ENCODE measurements around the gene UFD1. TPM values are rescaled to one million over a fixed set of nuclear protein-coding genes. Genes with fewer than 3 reads are reported as not detected.

The UFD1 gene
- total RNA-seq, 2 experiments from 2014 or later: 62.1 to 65.6 TPM

Other genes starting within 250 kb of the UFD1 start
- gene CLTCL1, start 187.5 kb downstream of the UFD1 start, total RNA-seq: 1 to 10 TPM in 1 of 2 experiments, under 1 TPM in 1; 0.93 to 1.1 TPM
- 10 to 100 TPM; 52.0 to 52.8 TPM for gene HIRA, start 47.5 kb downstream of the UFD1 start, total RNA-seq
- 10 to 100 TPM; 22.4 to 24.6 TPM for gene MRPL40, start 46.6 kb downstream of the UFD1 start, total RNA-seq
- gene C22orf39, start 31.5 kb downstream of the UFD1 start, total RNA-seq: 10 to 100 TPM; 31.8 to 32.9 TPM
- 10 to 100 TPM; 53.2 to 56.2 TPM for gene CDC45, start 727 bp upstream of the UFD1 start, total RNA-seq
- under 1 TPM in 1 of 2 experiments, not detected in 1; 0.38 TPM for gene CLDN5, start 45.2 kb upstream of the UFD1 start, total RNA-seq
- gene SEPTIN5, start 235.3 kb upstream of the UFD1 start, total RNA-seq: not detected
- not detected for gene GP1BB, start 244.3 kb upstream of the UFD1 start, total RNA-seq

All from activated CD4-positive, alpha-beta memory T cell treated with anti-CD3 and anti-CD28 coated beads, Interleukin-2, amount 10 ng/mL, durations not matched to agents 7 days and 5 days (primary cell).